GM12878 (cell line): ENCODE data around the gene CDC37. TPM values are rescaled to one million over a fixed set of nuclear protein-coding genes. Genes with fewer than 3 reads are reported as not detected.
A peak's percentile ranks its signal among the peaks of the same experiment; 100 is the strongest.

Source experiments
- ATAC-seq: fragments of 200-7000 bp; cut with Tn5 transposase; 3 replicates; pipeline ENCODE4 v1.9.1; 2020; ENCODE audit warnings: mild to moderate bottlenecking, moderate library complexity
- BruUV-seq: library from RNA; stranded (reverse); fragments of 400-500 nt; replicated peaks from 2 replicates; lab custom pipeline; 2021; lab: Mats Ljungman, UMichigan
- CTCF ChIA-PET: fragments of 300-600 bp; sonication (Branson Sonifier 250); formaldehyde crosslinking; extraction: SDS; loops from one replicate; lab custom pipeline; 2021; ENCODE audit warnings: inconsistent platforms; lab: Yijun Ruan, JAX
- POLR2A ChIA-PET: fragments of 350-600 bp; formaldehyde crosslinking; extraction: SDS; loops from one replicate; lab custom pipeline; 2021; ENCODE audit warnings: inconsistent platforms; lab: Charles Lee
- RAD21 ChIA-PET: fragments of 300-600 bp; sonication (Branson Sonifier 250); formaldehyde crosslinking; loops from one replicate; lab custom pipeline; 2023; ENCODE audit warnings: antibody characterized with exemption; ENCODE audit not compliant: unreplicated experiment; lab: Charles Lee
- SMC1A ChIA-PET: fragments of 300-600 bp; sonication (Branson Sonifier 250); formaldehyde crosslinking; loops from one replicate; lab custom pipeline; 2023; ENCODE audit not compliant: unreplicated experiment, uncharacterized antibody; lab: Charles Lee
- DNase-seq: peaks from one replicate; pipeline ENCODE4 v3.0.0-alpha.2; 2011; ENCODE audit warnings: low read depth, low spot score
- FAIRE-seq: peaks from 3 replicates; lab custom pipeline; 2011; peaks lifted over from hg19 to GRCh38; lab: Jason Lieb, UNC
- H2AFZ ChIP-seq: 2 replicates; pipeline ENCODE4 v1.6.0; 2011; ENCODE audit warnings: low read depth, low read length, control low read depth; ENCODE audit not compliant: control insufficient read depth
- H3K27ac ChIP-seq: 2 replicates; pipeline ENCODE4 v1.5.1; 2011; ENCODE audit warnings: control low read depth; ENCODE audit not compliant: control insufficient read depth, insufficient read depth
- H3K27me3 ChIP-seq, 2 experiments: replicated peaks in 1 of 2; 2 replicates each; pipeline versions ENCODE4 v1.6.0 to v1.6.1; 2011; ENCODE audit warnings: low read length in 1 of 2; ENCODE audit not compliant: control insufficient read depth in 2 of 2, insufficient read depth in 2 of 2
- H3K36me3 ChIP-seq, 2 experiments: 2 replicates each; pipeline ENCODE4 v1.5.1; 2011; ENCODE audit warnings: low read length in 1 of 2; ENCODE audit not compliant: control insufficient read depth in 2 of 2, insufficient read depth in 2 of 2
- H3K4me1 ChIP-seq: 2 replicates; pipeline ENCODE4 v1.6.1; 2011; ENCODE audit warnings: mild to moderate bottlenecking, low read length, moderate library complexity, mixed read lengths; ENCODE audit not compliant: control insufficient read depth, insufficient read depth
- H3K4me2 ChIP-seq: 2 replicates; pipeline ENCODE4 v1.6.0; 2011; ENCODE audit warnings: control low read depth; ENCODE audit not compliant: control insufficient read depth, insufficient read depth
- H3K4me3 ChIP-seq: fragments of 200-600 bp; sonication (generic); 2 replicates; pipeline ENCODE4 v1.5.1; 2016
- H3K79me2 ChIP-seq: 2 replicates; pipeline ENCODE4 v1.6.0; 2011; ENCODE audit warnings: low read length; ENCODE audit not compliant: control insufficient read depth, insufficient read depth
- H3K9ac ChIP-seq: 2 replicates; pipeline ENCODE4 v1.8.0; 2011; ENCODE audit warnings: low read length, control low read depth, mixed read lengths; ENCODE audit not compliant: control insufficient read depth, insufficient read depth
- H3K9me3 ChIP-seq: replicated peaks from 3 replicates; pipeline ENCODE4 v1.5.1; 2011; ENCODE audit warnings: mild to moderate bottlenecking, low read length; ENCODE audit not compliant: control insufficient read depth, insufficient read depth
- H4K20me1 ChIP-seq: 2 replicates; pipeline ENCODE4 v1.6.0; 2011; ENCODE audit not compliant: control insufficient read depth, insufficient read depth
- CHD2 ChIP-seq: IDR thresholded peaks from 2 replicates; pipeline ENCODE4 v1.6.1; 2011; ENCODE audit warnings: low read depth, low read length, improper control_type of control experiment, borderline replicate concordance
- CREB1 ChIP-seq: IDR thresholded peaks from 2 replicates; pipeline ENCODE4 v1.6.1; 2012; ENCODE audit warnings: low read depth, mild to moderate bottlenecking, inconsistent platforms
- FOS ChIP-seq: IDR thresholded peaks from 3 replicates; pipeline ENCODE4 v1.6.1; 2011; ENCODE audit warnings: borderline replicate concordance; ENCODE audit not compliant: insufficient read length; ENCODE audit errors: extremely low read depth
- MXI1 ChIP-seq: fragments of 150-350 bp; IDR thresholded peaks from 2 replicates; pipeline ENCODE4 v1.6.1; 2011; ENCODE audit warnings: low read depth, mild to moderate bottlenecking, inconsistent platforms, low read length, improper control_type of control experiment
- MYC ChIP-seq: IDR thresholded peaks from 2 replicates; pipeline ENCODE4 v1.6.1; 2011; ENCODE audit warnings: mild to moderate bottlenecking, low read length, moderate library complexity, inconsistent platforms; ENCODE audit not compliant: insufficient read depth, insufficient replicate concordance, insufficient read length, severe bottlenecking
- NR2F1 ChIP-seq: fragments of 450-650 bp; conservative IDR thresholded peaks from 2 replicates; pipeline ENCODE4 v1.6.1; 2017; ENCODE audit warnings: mild to moderate bottlenecking
- RB1 ChIP-seq: fragments of 450-650 bp; formaldehyde crosslinking; IDR thresholded peaks from 2 replicates; pipeline ENCODE4 v1.6.1; 2017; ENCODE audit warnings: mild to moderate bottlenecking, borderline replicate concordance
- RFX5 ChIP-seq: IDR thresholded peaks from 2 replicates; pipeline ENCODE4 v1.6.1; 2011; ENCODE audit warnings: low read depth, low read length, improper control_type of control experiment
- SPI1 ChIP-seq: IDR thresholded peaks from 2 replicates; pipeline ENCODE4 v1.6.1; 2011; ENCODE audit warnings: low read depth, mild to moderate bottlenecking, low read length, moderate library complexity, borderline replicate concordance; ENCODE audit not compliant: insufficient read depth
- ZSCAN29 ChIP-seq: fragments of 450-650 bp; IDR thresholded peaks from 2 replicates; pipeline ENCODE4 v1.6.1; 2017; ENCODE audit warnings: mild to moderate bottlenecking, moderate library complexity
- WGBS: methylation state at CpG from one replicate; pipeline ENCODE4 v1.1.6; 2016; ENCODE audit warnings: low lambda C conversion rate; ENCODE audit not compliant: insufficient replicate concordance, insufficient coverage; ENCODE audit errors: missing lambda C conversion rate; 5-methylcytosine and 5-hydroxymethylcytosine counted together
- in situ Hi-C: fragments of 300-500 bp; cut with MboI; formaldehyde crosslinking; loops from 9 replicates; pipeline ENCODE4 v1.14.3; 2018; ENCODE audit warnings: mixed read lengths
- intact Hi-C: fragments of 100-400 bp; cut with micrococcal nuclease; formaldehyde crosslinking; loops from one replicate; pipeline ENCODE4 v1.14.2; 2022; ENCODE audit not compliant: unreplicated experiment
- polyA plus RNA-seq, 11 experiments: library from polyadenylated mRNA; depleted of rRNA in 4 of 11; unstranded in 6 of 11; stranded (reverse) in 5 of 11; fragments of >200 nt; fragmentation: Nextera tagmentation in 4 of 11; fragmentation: Illumina TruSeq in 1 of 11; extraction: Ambion mirVana in 4 of 11; extraction: Trizol in 1 of 11; gene quantifications; 1 replicate in 1 of 11; 2 replicates in 10 of 11; pipeline versions ENCODE4 v1.2.1 to v1.2.3, GENCODE V29; 2011 to 2016; ENCODE audit warnings: inconsistent platforms in 2 of 11, missing spikeins in 2 of 11, low read depth in 1 of 11
- total RNA-seq, 4 experiments: library from RNA; depleted of rRNA in 3 of 4; stranded (reverse); fragments of >200 nt in 3 of 4; fragmentation: Illumina TruSeq in 1 of 4; extraction: Trizol in 1 of 4; gene quantifications; 2 replicates each; pipeline versions ENCODE4 v1.2.1 to v1.2.3, GENCODE V29; 2013 to 2021
- TF ChIP-seq, protein P1 (sequence below): IDR thresholded peaks from 2 replicates; pipeline ENCODE4 v1.6.1; 2011; ENCODE audit warnings: borderline replicate concordance, low read depth, mild to moderate bottlenecking, moderate library complexity, mixed read lengths, low read length; ENCODE audit not compliant: insufficient read depth; ENCODE audit errors: extremely low read length

CDC37 gene
- total and polyA plus RNA-seq, 10 of the 15 experiments (the other 5 are each of a cell fraction or from before 2014, with no cell fraction given), result 4.7 to 265 (median 176) TPM

DNA sequence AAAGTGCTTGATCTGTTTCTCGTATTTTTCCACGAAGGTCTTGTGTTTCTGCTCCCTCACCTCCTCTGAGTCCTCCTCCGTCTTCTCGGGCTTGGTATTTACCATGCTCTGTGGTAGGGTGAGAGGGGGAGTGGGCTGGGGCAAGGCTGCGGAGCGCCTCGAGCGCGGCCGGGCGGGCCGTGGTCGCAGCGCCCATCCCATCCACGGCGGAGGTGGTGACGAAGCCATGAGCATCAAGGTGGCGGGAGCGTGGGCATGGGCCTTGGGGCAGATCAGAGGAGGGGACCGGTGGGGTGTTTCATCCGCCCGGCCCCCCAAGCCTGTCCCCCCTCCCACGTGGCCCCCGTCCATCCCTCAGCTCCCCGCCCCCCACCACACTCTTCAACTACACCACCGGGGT is 7.9 kb downstream of the CDC37 start:
- H3K9ac ChIP-seq, result no peak overlapping the region
- FAIRE-seq, result no peak
- no peaks in the 10 kb centered on the region for H3K27me3 ChIP-seq
- no peak overlapping the region for H3K4me3 ChIP-seq
- 0 out of 2 replicates have a peak, but pooled peaks cover 4% of the 10 kb centered on the region for H3K4me1 ChIP-seq
- H2AFZ ChIP-seq, result no peak overlapping the region
- H3K36me3 ChIP-seq, result peaks cover 5 to 28% of the 10 kb centered on the region in 2 experiments; a peak in 3 of 4 replicates
- no peaks in the 10 kb centered on the region for H3K9me3 ChIP-seq
- DNase-seq, result no peak
- no peaks in the 10 kb centered on the region for H4K20me1 ChIP-seq
- ChIA-PET POLR2A (no interaction called here), CTCF (no interaction called here), RAD21 (no interaction called here), SMC1A (no interaction called here)
- H3K4me2 ChIP-seq, result no peak overlapping the region
- H3K79me2 ChIP-seq, result peaks cover 22% of the 10 kb centered on the region
- intact Hi-C loops, result no loop called here
- in situ Hi-C loops, result no loop called here
- no TSS peak for BruUV-seq
- WGBS, result 96% methylated on average over 24 of the region's 26 CpGs
- H3K27ac ChIP-seq, result no peak overlapping the region
- ATAC-seq, result no peak
- no peak for TF ChIP-seq NR2F1

DNA sequence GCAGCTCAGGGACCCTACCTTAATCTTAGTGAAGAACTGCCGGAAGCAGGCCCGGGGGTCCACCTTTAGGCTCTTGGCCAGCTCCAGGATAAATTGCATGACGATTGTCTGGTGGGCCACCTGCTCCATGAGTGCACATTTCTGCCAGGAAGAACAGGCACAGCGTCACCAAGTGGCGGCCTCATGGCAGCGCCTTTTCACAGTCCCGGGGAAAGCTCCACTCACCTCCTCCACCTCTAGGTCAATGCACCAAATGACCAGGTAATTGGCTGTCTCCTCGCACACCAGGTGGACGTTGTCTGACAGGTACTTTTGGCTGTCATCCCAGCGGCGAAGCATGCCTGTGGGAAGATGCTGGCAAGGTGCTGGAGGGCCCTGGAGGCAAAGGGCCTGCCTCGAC is 8.3 kb downstream of the CDC37 start:
- DNase-seq (no peak), FAIRE-seq (no peak), ATAC-seq (no peak)
- Histone ChIP-seq H2AFZ (no peak overlapping the region), H3K4me3 (no peak overlapping the region), H3K27ac (no peak overlapping the region), H3K4me2 (no peak overlapping the region), H4K20me1 (no peaks in the 10 kb centered on the region), H3K36me3 (peaks cover 5 to 28% of the 10 kb centered on the region in 2 experiments; a peak in 3 of 4 replicates), H3K9ac (no peak overlapping the region), H3K4me1 (0 out of 2 replicates have a peak, but pooled peaks cover 4% of the 10 kb centered on the region), H3K9me3 (no peaks in the 10 kb centered on the region), H3K79me2 (peaks cover 17% of the 10 kb centered on the region), H3K27me3 (no peaks in the 10 kb centered on the region)
- ChIA-PET POLR2A (interaction anchor here (0.5 kb wide), 1 partner anchor 126 kb away, joined by 5 read pairs; no protein-coding TSS in a partner anchor), RAD21 (no interaction called here), SMC1A (no interaction called here), CTCF (interaction anchor here (4.9 kb wide), 1 partner anchor 136 kb away, joined by 89 read pairs; no protein-coding TSS in a partner anchor)
- in situ Hi-C loops (no loop called here), intact Hi-C loops (no loop called here)
- WGBS, result 84% methylated on average over 12 of the region's 12 CpGs
- BruUV-seq, result TSS peak; percentile 59
- TF ChIP-seq SPI1 (no peak), MYC (no peak), ZSCAN29 (no peak), MXI1 (no peak), RFX5 (no peak), CREB1 (no peak), RB1 (no peak), CHD2 (no peak), FOS (no peak)
- TF ChIP-seq, protein P1, sequence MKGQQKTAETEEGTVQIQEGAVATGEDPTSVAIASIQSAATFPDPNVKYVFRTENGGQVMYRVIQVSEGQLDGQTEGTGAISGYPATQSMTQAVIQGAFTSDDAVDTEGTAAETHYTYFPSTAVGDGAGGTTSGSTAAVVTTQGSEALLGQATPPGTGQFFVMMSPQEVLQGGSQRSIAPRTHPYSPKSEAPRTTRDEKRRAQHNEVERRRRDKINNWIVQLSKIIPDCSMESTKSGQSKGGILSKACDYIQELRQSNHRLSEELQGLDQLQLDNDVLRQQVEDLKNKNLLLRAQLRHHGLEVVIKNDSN, result no peak
